Vagina (tissue), 2 donors: Measurements from ENCODE around the gene MTSS2. TPM values are rescaled to one million over a fixed set of nuclear protein-coding genes. Genes with fewer than 3 reads are reported as not detected.

Source experiments
- DNase-seq, 2 donors: peaks; one replicate each; pipeline ENCODE4 v3.0.0-alpha.2; 2017; ENCODE audit errors: extremely low spot score in 2 of 2
- H3K27ac ChIP-seq: fragments of 200-600 bp; sonication (generic); one replicate; pipeline ENCODE4 v1.5.1; 2019
- H3K27me3 ChIP-seq: fragments of 200-600 bp; sonication (generic); one replicate; pipeline ENCODE4 v1.5.1; 2019
- H3K36me3 ChIP-seq, 2 donors: fragments of 200-600 bp; sonication (generic); one replicate each; pipeline ENCODE4 v1.5.1; 2017 to 2019
- H3K4me1 ChIP-seq: fragments of 200-600 bp; sonication (generic); one replicate; pipeline ENCODE4 v1.5.1; 2019
- H3K4me3 ChIP-seq, 2 donors: fragments of 200-600 bp; sonication (generic); 1 replicate in 1 of 2; 2 replicates in 1 of 2; pipeline ENCODE4 v1.5.1; 2016 to 2019
- H3K9me3 ChIP-seq: fragments of 200-600 bp; sonication (generic); one replicate; pipeline ENCODE4 v1.5.1; 2019
- CTCF ChIP-seq, 3 experiments: fragments of 450-650 bp in 2 of 3; fragments of 200-600 bp in 1 of 3; sonication (generic) in 1 of 3; IDR thresholded peaks; one replicate each; pipeline ENCODE4 v1.5.1; 2017 to 2019; ENCODE audit warnings: antibody characterized with exemption in 3 of 3, mild to moderate bottlenecking in 2 of 3, moderate library complexity in 2 of 3
- POLR2A ChIP-seq, 2 donors: fragments of 450-650 bp; IDR thresholded peaks; one replicate each; pipeline ENCODE4 v1.6.1; 2017; ENCODE audit warnings: antibody characterized with exemption in 2 of 2, mild to moderate bottlenecking in 2 of 2, moderate library complexity in 2 of 2
- POLR2AphosphoS5 ChIP-seq, 2 donors: sonication (generic); formaldehyde crosslinking; IDR thresholded peaks; one replicate each; pipeline ENCODE4 v1.9.0; 2017; ENCODE audit warnings: antibody characterized with exemption in 2 of 2, mild to moderate bottlenecking in 2 of 2, low read depth in 1 of 2; ENCODE audit not compliant: insufficient read depth in 1 of 2
- intact Hi-C: fragments of 100-400 bp; cut with DNase I; formaldehyde crosslinking; loops from one replicate; pipeline ENCODE4 v1.15.1; 2023
- total RNA-seq: library from RNA; depleted of rRNA; stranded (reverse); fragments of >200 nt; gene quantifications from one replicate; pipeline ENCODE4 v1.2.3, GENCODE V29; 2016

The MTSS2 gene
- total RNA-seq, 1 donor from 2014 or later, result 102 TPM

GRCh38 chr16:70652322-70652721 lies 33.5 kb downstream of the MTSS2 start:
- intact Hi-C loops, result loop anchor here (10.0 kb wide), 1 partner anchor 128 kb away; the partner anchor contains the start of genes COG4 and SF3B3
- Histone ChIP-seq H3K27me3 (no peaks in the 10 kb centered on the region), H3K27ac (no peak overlapping the region), H3K36me3 (no peaks in the 10 kb centered on the region), H3K4me3 (no peak overlapping the region), H3K9me3 (no peaks in the 10 kb centered on the region), H3K4me1 (peaks cover 8% of the 10 kb centered on the region)
- TF ChIP-seq CTCF (IDR thresholded peaks at IDR 0.05) (no peak), POLR2AphosphoS5 (IDR thresholded peaks at IDR 0.05; ENCODE audit: insufficient read depth in 1 of 2, low read depth in 1 of 2) (no peak), POLR2A (IDR thresholded peaks at IDR 0.05) (no peak)
- no peak for DNase-seq

- Histone ChIP-seq H3K4me3 (no peak overlapping the region), H3K27ac (no peak overlapping the region), H3K4me1 (peaks cover 8% of the 10 kb centered on the region), H3K27me3 (no peaks in the 10 kb centered on the region), H3K9me3 (no peaks in the 10 kb centered on the region), H3K36me3 (no peaks in the 10 kb centered on the region)
- TF ChIP-seq POLR2A (IDR thresholded peaks at IDR 0.05) (no peak), CTCF (IDR thresholded peaks at IDR 0.05) (no peak), POLR2AphosphoS5 (IDR thresholded peaks at IDR 0.05; ENCODE audit: insufficient read depth in 1 of 2, low read depth in 1 of 2) (no peak)
- intact Hi-C loops, result loop anchor here (10.0 kb wide), 1 partner anchor 127 kb away; the partner anchor contains the start of genes COG4 and SF3B3
- no peak for DNase-seq
Observed at GRCh38 chr16:70651524-70651923, 34.3 kb downstream of the MTSS2 start.

GRCh38 chr16:70650216-70650615 lies 35.6 kb downstream of the MTSS2 start:
- Histone ChIP-seq H3K27me3 (no peaks in the 10 kb centered on the region), H3K4me1 (peaks cover 8% of the 10 kb centered on the region), H3K9me3 (no peaks in the 10 kb centered on the region), H3K36me3 (no peaks in the 10 kb centered on the region), H3K27ac (no peak overlapping the region), H3K4me3 (no peak overlapping the region)
- DNase-seq, result no peak
- intact Hi-C loops, result loop anchor here (10.0 kb wide), 1 partner anchor 125 kb away; the partner anchor contains the start of genes COG4 and SF3B3
- TF ChIP-seq POLR2AphosphoS5 (IDR thresholded peaks at IDR 0.05; ENCODE audit: insufficient read depth in 1 of 2, low read depth in 1 of 2) (no peak), CTCF (IDR thresholded peaks at IDR 0.05) (no peak)

GRCh38 chr16:70649300-70649699 lies 36.6 kb downstream of the MTSS2 start:
- intact Hi-C loops, result loop anchor here (10.0 kb wide), 1 partner anchor 274 kb away; no protein-coding TSS in a partner anchor
- no peak for TF ChIP-seq POLR2A (IDR thresholded peaks at IDR 0.05)
- TF ChIP-seq CTCF (IDR thresholded peaks at IDR 0.05), result no peak
- TF ChIP-seq POLR2AphosphoS5 (IDR thresholded peaks at IDR 0.05; ENCODE audit: insufficient read depth in 1 of 2, low read depth in 1 of 2), result no peak
- peaks cover 6% of the 10 kb centered on the region for H3K4me1 ChIP-seq
- DNase-seq, result no peak
- no peaks in the 10 kb centered on the region for H3K9me3 ChIP-seq
- no peak overlapping the region for H3K4me3 ChIP-seq
- no peak overlapping the region for H3K27ac ChIP-seq
- H3K36me3 ChIP-seq, result no peaks in the 10 kb centered on the region
- no peaks in the 10 kb centered on the region for H3K27me3 ChIP-seq

- Histone ChIP-seq H3K27ac (no peak overlapping the region), H3K27me3 (no peaks in the 10 kb centered on the region), H3K4me3 (no peak overlapping the region), H3K36me3 (no peaks in the 10 kb centered on the region), H3K4me1 (no peaks in the 10 kb centered on the region), H3K9me3 (no peaks in the 10 kb centered on the region)
- DNase-seq, result no peak
- TF ChIP-seq POLR2AphosphoS5 (IDR thresholded peaks at IDR 0.05; ENCODE audit: insufficient read depth in 1 of 2, low read depth in 1 of 2), result no peak
- intact Hi-C loops, result loop anchor here (10.0 kb wide), 1 partner anchor 274 kb away; no protein-coding TSS in a partner anchor
Observed at GRCh38 chr16:70648606-70649005, 37.2 kb downstream of the MTSS2 start.
